HuH-7 (cell line): ENCODE results near the gene ATP11A.
"Not testable (repeated sequence)": the region's sequence is repeated elsewhere in the genome, so short reads cannot be mapped to it uniquely, and the experiment has no call there.

Experiments
- DNase-seq: peaks from one replicate; pipeline ENCODE4 v3.0.0; 2011; ENCODE audit warnings: low spot score

Gene ATP11A

DNA sequence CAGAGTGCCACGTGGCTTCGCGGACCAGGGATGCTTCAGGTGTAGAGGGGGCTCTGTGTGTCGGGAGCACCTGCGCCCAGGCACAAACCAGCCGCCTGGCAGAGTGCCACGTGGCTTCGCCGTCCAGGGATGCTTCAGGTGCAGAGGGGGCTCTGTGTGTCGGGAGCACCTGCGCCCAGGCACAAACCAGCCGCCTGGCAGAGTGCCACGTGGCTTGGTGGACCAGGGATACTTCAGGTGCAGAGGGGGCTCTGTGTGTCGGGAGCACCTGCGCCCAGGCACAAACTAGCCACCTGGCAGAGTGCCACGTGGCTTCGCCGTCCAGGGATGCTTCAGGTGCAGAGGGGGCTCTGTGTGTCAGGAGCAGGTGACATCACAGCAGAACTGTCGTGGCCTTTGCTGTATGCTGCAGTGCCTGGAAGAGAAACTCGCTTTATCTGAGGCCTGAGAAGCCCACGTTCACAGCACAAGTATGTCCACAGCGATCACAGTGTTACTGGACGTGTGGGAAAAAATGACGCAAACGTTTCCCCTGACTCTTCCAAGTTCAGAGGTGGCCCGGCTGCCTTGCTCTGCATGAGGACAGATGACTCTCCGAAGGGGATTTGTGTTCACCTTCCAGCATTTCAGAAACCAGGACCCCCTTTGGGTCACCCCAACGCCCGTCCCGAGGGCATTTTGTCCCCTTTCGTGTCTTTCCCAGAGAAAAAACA, 151.6 kb downstream of the ATP11A start:
- not testable (repeated sequence) for DNase-seq

DNA sequence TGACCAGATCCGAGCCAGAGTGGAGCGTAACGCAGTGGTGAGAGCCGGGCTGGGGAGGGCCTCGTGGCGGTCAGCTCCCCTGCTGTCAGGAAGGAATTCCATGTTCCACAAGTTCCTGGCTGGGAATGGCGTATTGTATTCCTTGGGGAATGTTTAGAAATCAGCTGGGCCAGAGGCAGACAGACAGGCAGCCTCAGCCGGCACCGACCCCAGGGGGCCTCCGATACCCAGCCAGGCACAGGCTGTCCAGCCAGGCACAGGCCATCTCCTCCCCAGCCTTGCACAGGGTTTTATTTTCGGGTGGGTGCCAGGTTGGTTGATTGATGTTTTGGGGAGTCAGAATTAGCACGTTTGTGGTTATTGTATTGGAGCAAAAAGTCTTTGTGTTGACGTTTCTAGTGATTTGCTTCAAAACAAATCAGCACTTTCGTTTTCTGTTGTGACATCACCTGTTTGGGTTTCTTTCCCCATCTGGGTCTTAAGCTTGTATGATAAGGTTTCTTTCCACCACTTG, 152.6 kb downstream of the ATP11A start:
- DNase-seq: no peak

DNA sequence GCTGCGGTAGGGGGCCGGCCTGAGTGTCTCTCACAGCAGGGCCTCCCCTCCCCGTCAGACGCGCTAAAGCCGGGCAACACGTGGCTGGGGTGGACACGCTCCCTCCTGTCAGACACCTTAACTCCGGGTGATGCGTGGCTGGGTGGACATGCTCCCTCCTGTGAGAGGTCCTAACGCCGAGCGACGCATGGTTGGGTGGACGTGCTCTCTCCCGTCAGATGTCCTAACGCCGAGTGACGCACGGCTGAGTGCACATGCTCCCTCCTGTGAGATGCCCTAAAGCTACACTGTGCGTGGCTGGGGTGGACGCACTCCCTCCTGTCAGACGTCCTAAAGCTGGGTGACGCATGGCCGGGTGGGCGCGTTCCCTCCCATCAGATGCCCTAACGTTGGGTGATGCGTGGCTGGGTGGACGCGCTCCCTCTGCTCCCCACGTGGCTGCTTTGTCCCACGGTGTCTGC, 153.1 kb downstream of the ATP11A start:
- no peak for DNase-seq

DNA sequence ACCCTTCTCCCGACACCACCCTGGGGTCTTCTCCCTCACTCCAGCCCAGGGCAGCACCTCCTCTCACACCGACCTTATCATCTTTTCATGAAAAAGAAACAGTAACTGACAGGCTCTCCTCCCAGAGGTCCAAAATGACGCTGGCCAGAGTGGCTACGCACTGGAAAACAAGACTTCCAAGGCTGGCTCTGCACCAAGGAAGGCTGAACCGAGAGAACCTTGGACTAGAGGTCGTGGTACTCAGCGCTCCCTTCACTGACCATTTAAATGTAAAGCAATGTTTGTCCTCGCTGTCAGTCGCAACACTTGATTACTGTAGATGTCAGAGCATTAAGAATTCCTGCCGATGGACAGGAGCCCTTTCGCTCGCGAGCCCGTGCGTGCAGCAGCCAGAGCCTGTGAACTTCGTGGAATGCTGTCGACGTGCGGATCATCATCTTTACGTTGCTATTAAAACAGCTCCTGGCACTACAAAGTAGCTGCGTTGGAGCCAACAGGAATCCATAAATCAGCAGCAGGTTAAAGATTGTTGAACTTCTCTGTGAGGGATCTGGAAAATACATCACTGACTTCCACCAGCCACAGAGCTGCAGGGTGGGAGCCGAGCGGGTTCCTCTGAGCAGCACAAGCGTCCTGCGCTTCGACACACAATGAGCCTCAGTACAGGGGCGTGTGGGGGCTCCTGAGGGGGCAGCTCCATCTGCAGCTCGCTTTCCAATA, 153.7 kb downstream of the ATP11A start:
- no peak for DNase-seq

DNA sequence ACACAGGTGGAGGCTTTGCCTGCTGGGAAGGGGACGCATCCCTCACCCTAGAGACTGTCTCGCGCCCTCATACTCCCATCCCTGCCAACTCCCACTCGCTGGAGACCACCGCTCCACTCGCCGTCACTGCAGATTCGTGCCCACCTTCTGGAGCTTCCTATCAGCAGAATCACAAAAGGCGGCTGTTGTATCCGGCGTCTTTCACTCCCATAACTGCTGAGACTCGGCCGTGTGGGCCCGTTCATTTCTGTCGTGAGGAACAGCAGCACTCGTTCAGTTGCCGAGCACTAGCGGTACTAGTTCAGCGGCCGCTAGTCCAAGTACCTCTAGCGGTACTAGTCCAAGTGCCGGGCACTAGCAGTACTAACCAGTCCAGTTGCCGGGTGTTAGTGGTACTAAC, 154.6 kb downstream of the ATP11A start:
- no peak for DNase-seq

DNA sequence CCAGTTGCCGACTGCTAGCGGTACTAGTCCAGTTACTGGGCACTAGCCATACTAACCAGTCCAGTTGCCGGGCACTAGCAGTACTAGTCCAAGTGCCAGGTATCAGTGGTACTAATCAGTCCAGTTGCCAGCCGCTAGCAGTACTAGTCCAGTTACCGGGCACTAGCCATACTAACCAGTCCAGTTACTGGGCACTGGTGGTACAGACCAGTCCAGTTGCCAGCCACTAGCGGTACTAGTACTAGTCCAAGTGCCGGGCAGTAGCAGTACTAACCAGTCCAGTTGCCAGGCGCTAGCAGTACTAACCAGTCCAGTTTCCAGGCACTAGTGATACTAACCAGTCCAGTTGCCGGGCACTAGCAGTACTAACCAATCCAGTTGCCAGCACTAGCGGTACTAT, 155.0 kb downstream of the ATP11A start:
- DNase-seq: no peak

DNA sequence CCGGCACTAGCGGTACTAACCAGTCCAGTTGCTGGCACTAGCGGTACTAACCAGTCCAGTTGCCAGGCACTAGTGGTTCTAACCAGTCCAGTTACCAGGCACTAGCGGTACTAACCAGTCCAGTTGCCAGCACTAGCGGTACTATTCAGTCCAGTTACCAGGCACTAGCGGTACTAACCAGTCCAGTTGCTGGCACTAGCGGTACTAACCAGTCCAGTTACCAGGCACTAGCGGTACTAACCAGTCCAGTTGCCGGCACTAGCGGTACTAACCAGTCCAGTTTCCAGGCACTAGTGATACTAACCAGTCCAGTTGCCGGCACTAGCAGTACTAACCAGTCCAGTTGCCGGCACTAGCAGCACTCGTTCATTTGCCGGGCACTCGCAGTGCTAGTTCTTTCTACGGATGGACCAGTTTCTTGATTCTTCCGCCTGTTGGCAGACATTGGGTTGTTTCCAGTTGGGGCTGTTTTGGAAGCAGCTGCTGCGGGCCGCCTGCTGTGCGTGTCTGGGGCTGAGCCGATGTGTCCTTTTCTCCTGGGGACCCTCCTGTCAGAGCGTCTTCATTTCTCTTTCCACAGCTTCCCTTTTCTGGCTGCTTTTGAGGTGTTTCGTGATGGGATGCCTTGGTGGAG, 155.8 kb downstream of the ATP11A start:
- no peak for DNase-seq

DNA sequence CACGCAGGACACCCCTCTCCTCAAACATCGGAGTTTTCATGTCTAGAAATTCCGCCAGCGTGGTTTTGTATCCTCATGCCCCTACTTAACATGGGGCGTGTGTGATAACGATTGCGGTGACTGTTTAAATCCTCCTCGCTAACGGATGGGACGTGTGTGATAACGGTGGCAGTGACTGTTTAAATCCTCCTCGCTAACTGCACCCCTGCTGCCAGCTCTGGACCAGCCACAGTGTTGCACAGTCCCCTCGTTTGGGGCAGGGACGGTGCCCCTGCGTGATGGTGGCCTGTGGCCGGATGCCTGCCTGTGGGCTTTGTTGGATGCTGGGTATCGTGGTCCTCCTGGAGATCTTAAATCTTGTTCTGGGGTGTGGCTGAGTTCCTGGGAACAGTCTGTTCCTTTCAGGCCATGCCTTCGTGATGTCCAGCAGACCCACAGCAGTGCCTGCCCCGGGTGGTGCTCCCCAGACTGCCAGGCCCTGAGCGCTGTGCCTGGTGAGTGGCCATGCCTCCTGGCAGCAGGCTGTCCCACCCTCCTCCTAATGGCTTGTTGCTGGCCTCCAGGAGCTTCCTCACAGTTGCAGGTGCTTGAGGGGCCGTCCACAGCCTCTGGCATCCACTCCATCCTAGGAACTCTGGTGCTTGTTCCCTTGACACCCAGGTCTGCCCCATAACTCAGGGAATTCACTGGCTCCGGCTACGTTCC, 156.7 kb downstream of the ATP11A start:
- no peak for DNase-seq

DNA sequence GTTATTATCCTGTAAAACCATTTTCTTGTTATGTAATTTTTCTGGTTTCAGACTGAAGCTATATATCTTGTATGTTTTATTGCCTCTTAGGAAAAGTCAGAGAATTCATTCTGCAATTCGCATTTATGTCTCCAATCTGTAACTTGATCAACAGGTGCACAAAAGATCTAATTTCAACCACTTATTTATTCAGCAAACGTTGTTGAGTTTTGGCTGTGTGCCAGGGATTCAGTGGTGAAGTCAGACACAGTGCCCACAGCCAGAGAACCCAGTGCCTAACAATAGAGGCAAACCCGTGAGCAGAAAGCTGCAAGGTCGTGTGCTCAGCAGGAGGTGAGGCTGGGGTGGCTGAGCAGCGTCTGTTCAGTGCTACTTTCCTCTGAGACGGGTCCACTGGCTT, 159.7 kb downstream of the ATP11A start:
- DNase-seq: no peak

DNA sequence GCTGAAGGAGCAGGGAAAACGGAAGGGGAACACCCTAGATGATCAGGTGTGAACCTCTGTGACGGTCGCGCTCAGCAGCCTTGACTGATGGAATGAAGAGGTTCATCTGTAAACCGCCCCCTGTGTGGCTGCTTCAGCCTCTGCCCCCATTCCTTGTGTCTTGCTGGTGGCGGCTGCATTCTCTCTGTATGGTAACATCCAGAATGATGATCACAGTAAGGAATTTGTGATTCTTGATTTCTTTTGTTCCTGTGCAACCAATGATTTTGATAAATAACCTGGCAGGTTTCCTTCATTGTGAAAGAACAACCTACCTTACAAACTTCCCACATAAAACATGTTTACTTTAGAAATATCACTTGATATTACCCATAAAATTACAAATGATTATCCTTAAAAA, 160.4 kb downstream of the ATP11A start:
- no peak for DNase-seq

DNA sequence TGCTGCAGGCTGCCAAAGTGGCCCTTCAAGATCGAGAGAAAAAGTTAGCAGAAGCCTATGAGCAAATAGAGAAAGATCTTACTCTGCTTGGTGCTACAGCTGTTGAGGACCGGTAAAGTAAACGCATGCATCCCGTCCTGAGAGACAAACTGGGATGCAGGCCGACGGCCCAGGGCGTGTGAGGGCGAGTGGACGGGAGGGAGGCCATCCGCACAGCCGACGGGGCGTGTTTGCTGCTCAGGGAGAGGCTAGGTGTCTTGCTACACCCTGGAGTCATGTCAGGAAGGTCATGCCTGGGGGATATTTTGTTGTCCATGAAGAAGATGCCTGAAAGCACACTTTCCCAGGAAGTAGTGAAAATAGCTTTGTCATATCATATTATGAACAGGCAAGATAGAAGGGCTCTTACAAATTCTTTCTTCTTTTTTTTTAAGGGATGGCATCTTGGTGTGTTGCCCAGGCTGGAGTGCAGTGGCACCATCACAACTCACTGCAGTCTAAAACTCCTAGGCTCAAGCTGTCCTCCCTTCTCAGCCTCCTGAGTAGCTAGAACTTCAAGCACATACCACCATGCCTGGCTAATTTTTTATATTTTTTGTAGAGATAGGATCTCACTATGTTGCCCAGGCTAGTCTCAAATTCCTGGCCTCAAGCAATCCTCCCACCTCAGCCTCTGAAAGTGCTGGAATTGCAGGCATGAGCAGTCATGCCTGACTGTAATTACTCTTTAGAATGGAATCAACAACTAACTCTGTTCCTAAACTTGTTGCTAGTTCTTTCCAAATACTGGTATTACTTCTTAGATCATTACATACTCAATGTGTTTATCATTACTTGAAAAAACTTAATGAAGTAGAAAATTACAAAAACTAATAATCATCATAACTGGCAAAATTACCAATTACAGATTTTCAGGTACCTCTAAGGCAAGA, 161.5 kb downstream of the ATP11A start:
- no peak for DNase-seq

DNA sequence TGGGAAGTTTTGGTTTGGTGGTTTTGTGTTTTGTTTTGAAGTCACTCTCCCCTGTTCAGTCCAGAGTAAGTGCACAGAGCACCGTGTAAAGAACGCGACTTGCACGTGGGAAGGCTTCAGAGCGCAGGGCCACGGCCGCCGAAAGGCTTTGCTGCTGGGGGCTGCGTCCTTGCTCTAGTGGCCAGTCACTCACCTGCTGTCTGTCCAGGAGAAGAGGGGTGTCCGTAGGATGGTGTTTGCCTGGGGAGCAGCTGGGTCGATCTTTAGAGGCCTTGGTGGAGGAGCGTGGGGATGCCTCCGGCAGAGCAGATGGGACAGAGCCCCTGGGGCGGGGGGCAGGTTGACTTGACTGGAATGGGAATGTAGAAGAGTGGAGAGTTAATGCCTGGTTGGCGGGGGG, 162.6 kb downstream of the ATP11A start:
- no peak for DNase-seq

DNA sequence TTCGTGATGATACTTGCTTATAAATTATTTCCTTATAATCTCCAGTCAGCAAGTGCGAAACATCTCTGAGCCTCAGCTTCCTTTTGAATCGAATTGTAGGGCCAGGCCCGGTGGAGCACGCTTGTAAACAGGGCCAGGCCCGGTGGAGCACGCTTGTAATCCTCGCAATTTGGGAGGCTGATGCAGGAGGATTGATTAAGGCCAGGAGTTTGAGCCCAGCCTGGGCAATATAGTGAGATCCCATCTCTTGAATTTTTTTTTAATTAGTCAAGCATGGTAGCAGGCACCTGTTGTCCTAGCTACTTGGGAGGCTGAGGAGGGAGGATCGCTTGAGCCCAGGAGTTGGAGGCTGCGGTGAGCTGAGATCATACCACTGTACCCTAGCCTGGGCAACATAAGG, 163.0 kb downstream of the ATP11A start:
- DNase-seq: no peak

DNA sequence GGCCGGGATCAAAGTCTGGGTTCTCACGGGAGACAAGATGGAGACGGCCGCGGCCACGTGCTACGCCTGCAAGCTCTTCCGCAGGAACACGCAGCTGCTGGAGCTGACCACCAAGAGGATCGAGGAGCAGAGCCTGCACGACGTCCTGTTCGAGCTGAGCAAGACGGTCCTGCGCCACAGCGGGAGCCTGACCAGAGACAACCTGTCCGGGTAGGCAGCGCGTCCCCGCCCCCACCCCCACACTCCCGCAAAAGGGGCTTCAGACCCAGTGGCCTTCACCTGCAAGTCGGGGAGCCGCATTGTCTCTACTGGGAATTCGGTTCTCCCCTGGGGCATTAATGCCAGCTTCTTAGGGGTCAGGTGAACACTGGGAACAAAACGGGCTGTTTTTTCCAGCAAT, 164.5 kb downstream of the ATP11A start:
- DNase-seq: no peak

DNA sequence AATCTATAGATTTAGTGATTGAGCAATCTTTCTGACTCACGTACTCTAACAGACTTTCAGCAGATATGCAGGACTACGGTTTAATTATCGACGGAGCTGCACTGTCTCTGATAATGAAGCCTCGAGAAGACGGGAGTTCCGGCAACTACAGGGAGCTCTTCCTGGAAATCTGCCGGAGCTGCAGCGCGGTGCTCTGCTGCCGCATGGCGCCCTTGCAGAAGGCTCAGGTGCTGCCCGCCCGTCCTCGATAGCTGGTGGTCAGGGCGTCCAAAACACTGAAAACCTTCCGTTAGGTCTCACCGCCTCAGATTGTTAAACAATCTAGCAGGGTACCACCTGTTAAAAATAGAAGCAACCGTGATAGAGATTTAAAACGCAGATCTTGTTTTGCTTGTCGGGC, 166.0 kb downstream of the ATP11A start:
- no peak for DNase-seq

DNA sequence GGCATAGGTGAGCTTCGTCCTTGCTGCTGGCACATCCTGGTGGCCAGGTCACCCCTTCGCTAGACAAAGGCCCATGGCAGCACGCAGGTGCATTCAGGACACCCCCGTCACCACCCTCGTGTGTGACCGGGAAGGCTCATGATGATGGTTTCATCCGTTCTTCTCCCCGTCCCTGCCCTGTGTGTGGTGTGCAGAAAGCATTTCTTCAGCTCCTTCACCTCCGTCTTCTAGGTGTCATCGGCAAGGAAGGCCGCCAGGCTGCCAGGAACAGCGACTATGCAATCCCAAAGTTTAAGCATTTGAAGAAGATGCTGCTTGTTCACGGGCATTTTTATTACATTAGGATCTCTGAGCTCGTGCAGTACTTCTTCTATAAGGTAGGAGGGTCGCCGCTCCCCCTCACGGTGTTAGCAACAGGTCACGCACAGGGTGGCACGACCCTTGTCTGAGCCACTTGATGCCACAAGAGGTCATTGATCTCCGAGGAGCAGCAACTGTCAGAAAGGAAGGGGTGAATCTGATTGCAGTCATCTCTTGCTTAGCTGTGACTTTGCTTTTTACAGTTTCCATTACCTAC, 168.2 kb downstream of the ATP11A start:
- no peak for DNase-seq

DNA sequence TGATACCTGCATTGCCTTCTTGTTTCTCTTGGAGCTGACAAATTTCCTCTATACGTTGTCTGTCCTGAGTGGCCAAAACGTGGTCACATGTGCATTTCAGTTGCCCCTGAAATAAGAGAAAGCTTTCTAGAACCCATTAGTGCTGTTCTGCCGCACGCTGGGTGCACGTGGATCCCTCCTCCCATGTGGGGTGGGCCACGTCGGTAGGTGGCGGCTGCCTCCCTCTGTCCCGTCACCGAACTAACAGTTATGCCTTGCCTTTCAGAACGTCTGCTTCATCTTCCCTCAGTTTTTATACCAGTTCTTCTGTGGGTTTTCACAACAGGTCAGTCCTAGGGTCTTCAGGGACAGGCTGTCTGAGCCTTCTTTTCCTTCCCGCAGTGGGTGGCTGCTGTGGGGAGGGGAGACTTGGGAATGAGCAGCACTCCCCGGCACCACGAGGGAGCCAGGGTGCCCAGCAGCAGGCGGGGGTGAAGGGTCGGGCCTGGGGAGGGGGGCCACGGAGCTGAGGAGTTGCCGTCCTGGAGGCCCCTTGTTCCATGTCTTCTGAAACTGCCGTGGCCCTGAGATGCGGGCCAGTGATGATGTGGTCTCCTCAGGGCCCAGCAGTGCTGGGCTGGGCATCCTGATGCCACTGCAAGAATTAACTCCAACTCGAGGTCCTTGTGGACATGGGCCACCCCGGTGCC, 169.4 kb downstream of the ATP11A start:
- no peak for DNase-seq

DNA sequence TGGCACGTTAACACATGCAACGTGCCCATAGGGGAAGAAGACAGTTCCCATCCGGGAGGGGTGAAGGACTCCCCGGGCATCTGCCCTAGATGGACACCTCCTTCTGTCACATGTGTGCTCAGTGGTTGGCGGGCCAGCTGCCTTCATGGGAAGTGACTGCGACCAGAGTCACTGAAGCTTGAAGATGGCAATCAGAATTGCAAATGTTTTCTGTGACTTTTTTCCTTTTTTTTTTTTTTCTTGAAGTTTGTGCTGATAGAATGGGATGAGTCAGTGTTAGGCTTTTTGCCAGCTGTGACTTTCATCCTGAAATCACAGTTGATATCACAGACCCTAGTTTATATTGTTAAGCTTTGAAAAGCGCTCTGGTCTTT, 170.0 kb downstream of the ATP11A start:
- DNase-seq: no peak

DNA sequence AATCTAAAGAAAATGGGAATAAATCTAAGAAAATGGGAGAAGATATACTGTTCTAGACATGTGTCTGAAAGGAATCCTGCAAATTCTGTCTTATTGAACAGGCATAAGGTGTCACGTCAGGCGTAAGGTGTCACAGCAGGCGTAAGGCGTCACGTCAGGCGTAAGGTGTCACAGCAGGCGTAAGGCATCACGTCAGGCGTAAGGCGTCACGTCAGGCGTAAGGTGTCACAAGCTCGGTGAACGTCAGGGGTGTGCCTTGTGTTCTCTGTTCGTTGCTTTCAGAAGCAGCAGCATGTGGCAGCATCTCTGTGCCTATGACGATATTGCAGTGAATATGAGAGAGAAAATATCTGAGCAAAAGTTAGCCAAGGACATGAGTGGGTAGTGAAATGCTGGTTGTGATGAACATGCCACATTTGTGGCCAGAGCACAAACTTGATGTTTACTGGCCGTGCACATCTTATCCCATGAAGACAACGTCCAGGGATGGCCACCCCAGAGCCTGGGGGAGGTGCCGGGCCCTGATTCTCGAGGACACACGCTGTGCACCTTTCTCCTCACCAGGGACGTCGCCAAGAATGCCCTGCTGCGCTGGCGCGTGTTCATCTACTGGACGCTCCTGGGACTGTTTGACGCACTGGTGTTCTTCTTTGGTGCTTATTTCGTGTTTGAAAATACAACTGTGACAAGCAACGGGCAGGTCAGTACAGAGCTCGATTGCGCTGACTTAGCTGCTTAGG, 172.2 kb downstream of the ATP11A start:
- no peak for DNase-seq

DNA sequence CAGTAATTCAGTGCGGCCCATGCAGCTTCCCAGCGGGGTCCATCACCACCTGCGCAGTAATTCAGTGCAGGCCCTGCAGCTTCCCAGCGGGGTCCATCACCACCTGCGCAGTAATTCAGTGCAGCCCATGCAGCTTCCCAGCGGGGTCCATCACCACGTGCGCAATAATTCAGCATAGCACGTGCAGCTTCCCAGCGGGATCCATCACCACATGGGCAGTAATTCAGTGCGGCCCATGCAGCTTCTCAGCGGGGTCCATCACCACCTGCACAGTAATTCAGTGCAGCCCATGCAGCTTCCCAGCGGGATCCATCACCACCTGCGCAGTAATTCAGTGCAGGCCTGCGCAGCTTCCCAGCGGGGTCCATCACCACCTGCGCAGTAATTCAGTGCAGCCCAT, 173.5 kb downstream of the ATP11A start:
- DNase-seq: not testable (repeated sequence)
